BLaER1 treated with 17β-estradiol and CSF1 and Interleukin-3, amounts not matched to agents 10 nM and 100 nM (cell line): ENCODE measurements around the gene TNIP1.
A peak's percentile ranks its signal among the peaks of the same experiment; 100 is the strongest.

Experiments
- H3K27ac ChIP-seq, 11 experiments: shearing (Covaris generic); formaldehyde crosslinking; 2 replicates each; pipeline ENCODE4 v1.8.1; 2022
- H3K27me3 ChIP-seq, 11 experiments: shearing (Covaris generic); formaldehyde crosslinking; 2 replicates each; pipeline ENCODE4 v1.8.1; 2022
- H3K36me3 ChIP-seq, 11 experiments: shearing (Covaris generic); formaldehyde crosslinking; 2 replicates each; pipeline ENCODE4 v1.8.1; 2022
- H3K4me1 ChIP-seq, 10 experiments: shearing (Covaris generic); formaldehyde crosslinking; 2 replicates each; pipeline ENCODE4 v1.8.1; 2022
- H3K4me2 ChIP-seq, 11 experiments: shearing (Covaris generic); formaldehyde crosslinking; 2 replicates each; pipeline ENCODE4 v1.8.1; 2022
- H3K4me3 ChIP-seq, 10 experiments: shearing (Covaris generic); formaldehyde crosslinking; 2 replicates each; pipeline ENCODE4 v1.8.1; 2022
- H3K9ac ChIP-seq, 11 experiments: shearing (Covaris generic); formaldehyde crosslinking; 2 replicates each; pipeline ENCODE4 v1.8.1; 2022
- H3K9me3 ChIP-seq, 11 experiments: shearing (Covaris generic); formaldehyde crosslinking; replicated peaks in 1 of 11; 2 replicates each; pipeline ENCODE4 v1.8.1; 2022
- H4K20me1 ChIP-seq, 11 experiments: shearing (Covaris generic); formaldehyde crosslinking; 2 replicates each; pipeline ENCODE4 v1.8.1; 2022
- Cebpa-rat ChIP-seq, 11 experiments: shearing (Covaris generic); IDR thresholded peaks; 2 replicates each; pipeline ENCODE4 v1.8.1; 2022

TNIP1 gene

GRCh38 chr5:151101746-151102145 lies 20.9 kb upstream of the TNIP1 start:
- H3K4me2 ChIP-seq: peak overlapping the region in 4 of 11 experiments; percentile 0 to 97 (median 95); a peak in 7 of 22 replicates
- H3K4me1 ChIP-seq: peaks cover 26 to 79% (median 58%) of the 10 kb centered on the region in 10 experiments
- H3K9ac ChIP-seq: no peak overlapping the region; a peak in 1 of 22 replicates
- H3K9me3 ChIP-seq: no peaks in the 10 kb centered on the region
- no peak for TF ChIP-seq Cebpa-rat (IDR thresholded peaks at IDR 0.05)
- no peaks in the 10 kb centered on the region for H3K27me3 ChIP-seq
- H3K27ac ChIP-seq: peak overlapping the region in 3 of 11 experiments; percentile 2 to 18 (median 7); a peak in 2 of 22 replicates
- no peak overlapping the region for H3K4me3 ChIP-seq
- H4K20me1 ChIP-seq: peaks cover 0 to 9% (median 0%) of the 10 kb centered on the region in 11 experiments; a peak in 2 of 22 replicates
- peaks cover 20 to 74% (median 52%) of the 10 kb centered on the region in 11 experiments; a peak in 21 of 22 replicates for H3K36me3 ChIP-seq

DNA sequence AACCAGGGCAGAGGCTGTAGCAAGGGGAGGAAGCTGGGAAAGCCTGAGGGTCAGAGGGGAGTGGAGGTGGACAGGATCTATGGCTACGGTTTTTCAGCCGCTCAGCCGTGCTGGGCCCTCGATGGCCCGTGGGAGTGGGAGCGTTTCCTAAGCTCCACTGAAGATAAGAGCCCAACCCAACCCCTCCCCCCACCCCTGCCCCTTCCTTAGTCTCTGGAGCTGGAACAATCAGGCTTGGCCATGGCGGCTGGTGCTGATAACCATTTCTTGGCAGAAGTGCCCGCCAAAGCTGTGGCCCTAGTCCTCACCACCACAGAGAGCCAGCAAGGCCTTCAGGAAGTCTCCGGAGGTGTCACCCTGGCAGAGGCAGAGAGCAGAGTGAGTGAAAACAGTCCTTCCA lies 20.3 kb upstream of the TNIP1 start:
- peaks cover 16 to 69% (median 47%) of the 10 kb centered on the region in 11 experiments; a peak in 21 of 22 replicates for H3K36me3 ChIP-seq
- H3K9me3 ChIP-seq: no peaks in the 10 kb centered on the region
- peaks cover 0 to 4% (median 0%) of the 10 kb centered on the region in 11 experiments; a peak in 1 of 22 replicates for H4K20me1 ChIP-seq
- peak overlapping the region in 1 of 11 experiments; percentile 18; a peak in 1 of 22 replicates for H3K27ac ChIP-seq
- no peak overlapping the region for H3K9ac ChIP-seq
- H3K4me1 ChIP-seq: peaks cover 32 to 79% (median 64%) of the 10 kb centered on the region in 10 experiments
- no peak overlapping the region for H3K4me3 ChIP-seq
- no peak for TF ChIP-seq Cebpa-rat (IDR thresholded peaks at IDR 0.05)
- no peaks in the 10 kb centered on the region for H3K27me3 ChIP-seq
- peak overlapping the region in 5 of 11 experiments; percentile 91 to 97 (median 96); a peak in 9 of 22 replicates for H3K4me2 ChIP-seq

DNA sequence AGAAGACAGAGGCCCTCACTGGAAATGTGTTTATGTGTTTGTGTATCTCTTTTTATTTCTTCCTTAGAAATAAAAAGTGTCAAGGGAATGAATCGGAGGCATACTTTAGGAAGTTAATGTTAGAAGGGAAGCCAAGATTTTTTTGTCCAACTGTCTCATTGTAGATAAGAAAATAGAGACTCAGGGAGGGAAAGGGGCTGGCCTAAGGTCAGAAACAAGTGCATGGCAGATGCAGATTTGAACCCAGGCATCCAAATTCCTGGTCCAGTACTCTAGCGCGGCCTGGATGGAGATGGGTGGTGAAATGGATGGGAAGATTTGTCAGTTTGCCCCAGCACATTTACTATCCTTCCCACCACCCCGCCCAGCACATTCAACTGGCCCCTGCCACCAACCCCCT lies 19.8 kb upstream of the TNIP1 start:
- Histone ChIP-seq H3K9ac (no peak overlapping the region), H3K27me3 (no peaks in the 10 kb centered on the region), H3K4me2 (peak overlapping the region in 7 of 11 experiments; percentile 33 to 97 (median 94); a peak in 13 of 22 replicates), H3K4me1 (peaks cover 36 to 79% (median 69%) of the 10 kb centered on the region in 10 experiments), H3K36me3 (peaks cover 12 to 64% (median 42%) of the 10 kb centered on the region in 11 experiments; a peak in 21 of 22 replicates), H4K20me1 (0 out of 22 replicates have a peak, but pooled peaks cover 0 to under 1% (median 0%) of the 10 kb centered on the region in 11 experiments), H3K27ac (peak overlapping the region in 2 of 11 experiments; percentile 32 to 95; a peak in 2 of 22 replicates), H3K9me3 (no peaks in the 10 kb centered on the region), H3K4me3 (no peak overlapping the region)
- TF ChIP-seq Cebpa-rat (IDR thresholded peaks at IDR 0.05): no peak

GRCh38 chr5:151098768-151099121 lies 17.9 kb upstream of the TNIP1 start:
- H3K4me3 ChIP-seq: no peak overlapping the region
- peak overlapping the region in 8 of 11 experiments; percentile 23 to 56 (median 34); a peak in 7 of 22 replicates for H3K9ac ChIP-seq
- no peak for TF ChIP-seq Cebpa-rat (IDR thresholded peaks at IDR 0.05)
- peak overlapping the region in 8 of 11 experiments; percentile 27 to 98 (median 95); a peak in 14 of 22 replicates for H3K27ac ChIP-seq
- no peaks in the 10 kb centered on the region for H3K9me3 ChIP-seq
- peaks cover 56 to 92% (median 76%) of the 10 kb centered on the region in 10 experiments for H3K4me1 ChIP-seq
- no peaks in the 10 kb centered on the region for H3K27me3 ChIP-seq
- no peaks in the 10 kb centered on the region for H4K20me1 ChIP-seq
- peaks cover 0 to 44% (median 22%) of the 10 kb centered on the region in 11 experiments; a peak in 18 of 22 replicates for H3K36me3 ChIP-seq
- peak overlapping the region; percentile 63 to 97 (median 90) for H3K4me2 ChIP-seq

DNA sequence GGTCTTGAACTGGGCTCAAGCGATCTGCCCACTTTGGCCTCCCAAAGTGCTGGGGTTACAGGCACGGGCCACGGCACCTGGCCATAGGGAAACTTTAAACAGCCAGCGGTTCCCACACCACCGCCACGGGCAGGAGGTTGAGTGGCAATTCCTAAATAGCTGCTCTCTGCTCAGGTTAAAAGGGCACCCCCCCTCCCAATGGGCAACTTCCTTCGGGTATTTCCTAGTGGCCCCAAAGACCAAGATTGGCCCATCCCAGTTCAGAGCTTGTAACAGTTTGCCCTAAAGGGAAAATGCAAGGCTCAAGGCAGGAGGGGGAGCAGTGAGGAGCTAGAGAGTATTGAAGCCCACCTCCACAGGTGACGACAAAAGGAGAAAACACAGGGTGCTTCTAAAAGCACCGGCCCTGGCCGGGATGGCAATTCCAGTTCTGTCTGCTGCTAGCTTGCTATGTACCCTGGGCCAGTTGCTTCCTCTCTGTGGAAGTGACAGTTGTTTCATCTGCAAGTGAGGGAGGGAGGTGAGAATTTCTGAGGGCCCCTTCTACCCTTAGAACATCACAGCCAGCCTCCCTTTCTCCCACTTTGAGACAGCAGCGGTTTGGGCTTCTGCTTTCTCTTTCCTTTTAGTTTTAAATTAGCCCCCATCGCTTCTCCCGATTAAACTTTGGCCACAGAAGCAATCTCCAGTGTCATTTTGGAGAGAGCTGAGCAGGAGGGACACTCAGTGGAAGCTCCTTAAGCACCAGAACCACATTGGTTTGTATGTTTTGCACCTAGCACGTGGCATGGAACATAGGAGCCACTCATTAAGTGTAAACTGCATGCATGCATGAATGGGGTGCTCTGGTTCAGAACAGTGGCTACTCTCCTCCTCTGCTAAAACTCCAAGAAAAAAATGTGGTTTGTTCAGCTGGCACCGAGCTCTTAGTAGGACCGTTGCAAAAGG lies 17.3 kb upstream of the TNIP1 start:
- H3K4me1 ChIP-seq: peaks cover 62 to 99% (median 82%) of the 10 kb centered on the region in 10 experiments
- H3K9ac ChIP-seq: peak overlapping the region in 9 of 11 experiments; percentile 0 to 56 (median 31); a peak in 11 of 22 replicates
- H4K20me1 ChIP-seq: no peaks in the 10 kb centered on the region
- peaks cover 0 to 38% (median 18%) of the 10 kb centered on the region in 11 experiments; a peak in 16 of 22 replicates for H3K36me3 ChIP-seq
- peak overlapping the region in 10 of 11 experiments; percentile 10 to 98 (median 95); a peak in 17 of 22 replicates for H3K27ac ChIP-seq
- no peaks in the 10 kb centered on the region for H3K9me3 ChIP-seq
- H3K27me3 ChIP-seq: no peaks in the 10 kb centered on the region
- no peak for TF ChIP-seq Cebpa-rat (IDR thresholded peaks at IDR 0.05)
- peak overlapping the region; percentile 63 to 97 (median 90) for H3K4me2 ChIP-seq
- H3K4me3 ChIP-seq: peak overlapping the region in 2 of 10 experiments; percentile 1 to 10; a peak in 2 of 20 replicates

GRCh38 chr5:151097061-151097460 lies 16.2 kb upstream of the TNIP1 start:
- Histone ChIP-seq H3K36me3 (peaks cover 0 to 28% (median 14%) of the 10 kb centered on the region in 11 experiments; a peak in 15 of 22 replicates), H3K27me3 (no peaks in the 10 kb centered on the region), H3K9me3 (no peaks in the 10 kb centered on the region), H3K27ac (peak overlapping the region in 9 of 11 experiments; percentile 51 to 98 (median 95); a peak in 17 of 22 replicates), H3K9ac (peak overlapping the region in 4 of 11 experiments; percentile 23 to 56 (median 36); a peak in 5 of 22 replicates), H3K4me1 (peaks cover 69 to 100% (median 93%) of the 10 kb centered on the region in 10 experiments), H3K4me3 (no peak overlapping the region), H4K20me1 (no peaks in the 10 kb centered on the region), H3K4me2 (peak overlapping the region; percentile 63 to 97 (median 90); a peak in 19 of 22 replicates)
- no peak for TF ChIP-seq Cebpa-rat (IDR thresholded peaks at IDR 0.05)

- H3K27ac ChIP-seq: peak overlapping the region; percentile 81 to 98 (median 95); a peak in 21 of 22 replicates
- H3K27me3 ChIP-seq: no peaks in the 10 kb centered on the region
- H4K20me1 ChIP-seq: no peaks in the 10 kb centered on the region
- peak overlapping the region in 10 of 11 experiments; percentile 71 to 90 (median 84); a peak in 18 of 22 replicates for H3K9ac ChIP-seq
- H3K36me3 ChIP-seq: peaks cover 0 to 17% (median 3%) of the 10 kb centered on the region in 11 experiments; a peak in 9 of 22 replicates
- H3K4me1 ChIP-seq: peaks cover 69 to 100% (median 99%) of the 10 kb centered on the region in 10 experiments
- peak overlapping the region; percentile 81 to 97 (median 90) for H3K4me2 ChIP-seq
- H3K4me3 ChIP-seq: peak overlapping the region in 2 of 10 experiments; percentile 3 to 32; a peak in 1 of 20 replicates
- no peak for TF ChIP-seq Cebpa-rat (IDR thresholded peaks at IDR 0.05)
- H3K9me3 ChIP-seq: no peaks in the 10 kb centered on the region
Measured at GRCh38 chr5:151096001-151096373, 15.2 kb upstream of the TNIP1 start.

- H4K20me1 ChIP-seq: no peaks in the 10 kb centered on the region
- peaks cover 0 to 12% (median 0%) of the 10 kb centered on the region in 11 experiments; a peak in 7 of 22 replicates for H3K36me3 ChIP-seq
- H3K4me3 ChIP-seq: peak overlapping the region in 2 of 10 experiments; percentile 3 to 32; a peak in 3 of 20 replicates
- peak overlapping the region; percentile 81 to 98 (median 95) for H3K27ac ChIP-seq
- peaks cover 69 to 100% (median 98%) of the 10 kb centered on the region in 10 experiments for H3K4me1 ChIP-seq
- peak overlapping the region; percentile 81 to 97 (median 90) for H3K4me2 ChIP-seq
- no peaks in the 10 kb centered on the region for H3K9me3 ChIP-seq
- no peak for TF ChIP-seq Cebpa-rat (IDR thresholded peaks at IDR 0.05)
- no peaks in the 10 kb centered on the region for H3K27me3 ChIP-seq
- peak overlapping the region; percentile 71 to 90 (median 84); a peak in 21 of 22 replicates for H3K9ac ChIP-seq
Measured at GRCh38 chr5:151095341-151096000, 14.6 kb upstream of the TNIP1 start.
